IPS DF 4.7 (cell line): Measurements from ENCODE around the gene PEX14.

ENCODE experiments used
- DNase-seq: peaks from one replicate; pipeline ENCODE4 v3.0.0-alpha.2; 2013; ENCODE audit warnings: low spot score; ENCODE audit errors: extremely low read depth

The PEX14 gene

DNA sequence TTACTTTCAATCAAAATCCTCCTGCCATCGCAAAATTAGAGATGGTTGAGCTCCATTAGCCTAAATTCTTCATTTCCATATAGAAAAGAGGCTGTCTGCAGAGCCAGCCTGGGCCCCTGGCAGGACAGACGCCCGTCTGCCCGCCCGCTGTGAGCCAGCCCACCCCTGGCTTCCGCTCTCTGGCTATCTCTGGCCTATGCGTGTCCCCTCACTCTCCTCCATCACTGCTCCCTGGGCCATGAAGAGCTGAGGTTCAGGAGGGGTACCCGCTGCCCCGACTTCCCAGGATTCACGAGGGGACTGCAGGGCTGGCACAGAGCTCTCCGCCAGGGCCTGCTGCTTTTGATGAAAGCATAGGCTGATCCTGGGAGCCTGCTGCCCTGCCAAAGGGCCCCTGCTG lies 204.1 kb downstream of the PEX14 start:
- DNase-seq = no peak

DNA sequence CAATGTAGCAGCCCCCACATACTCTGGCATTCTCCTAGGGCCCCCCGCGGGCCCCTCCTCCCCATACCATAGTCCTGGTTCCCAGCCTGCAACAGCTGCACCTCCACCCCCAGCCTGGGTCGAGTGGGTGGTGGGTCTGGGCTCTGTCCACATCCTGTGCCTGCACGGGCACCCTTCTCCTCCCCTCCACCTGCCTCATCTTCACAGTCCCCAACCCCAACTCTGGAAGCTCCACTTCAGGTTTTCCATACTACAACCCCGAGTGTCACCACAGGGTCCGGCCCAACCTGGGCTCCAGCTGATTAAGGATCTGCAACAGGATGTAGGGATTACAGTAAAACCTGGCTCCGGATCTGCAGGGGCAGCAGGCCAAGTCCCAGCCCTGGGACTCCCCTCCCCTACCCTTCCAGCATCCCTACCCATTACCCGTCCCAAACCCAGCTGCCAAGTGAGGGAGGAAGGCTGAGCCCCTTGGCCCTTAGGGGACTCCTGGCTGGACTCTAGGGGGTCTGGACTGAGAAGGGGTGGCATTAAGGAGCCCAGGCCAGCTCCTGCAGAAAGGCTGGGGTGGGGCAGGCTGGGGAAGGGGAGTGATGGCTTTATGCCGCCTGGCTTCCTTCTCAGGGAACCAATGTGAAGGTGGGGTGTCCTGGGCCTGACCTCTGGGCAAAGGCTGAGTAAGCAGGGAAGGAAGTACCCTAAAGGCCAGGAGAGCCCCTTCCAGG lies 204.9 kb downstream of the PEX14 start:
- DNase-seq = peak; percentile 80
